GM23248 (cell line): Measurements from ENCODE around the gene KCNMA1.

Experiments
- EZH2 ChIP-seq: fragments of 200-600 bp; sonication (generic); IDR thresholded peaks from 2 replicates; pipeline ENCODE4 v1.6.1; 2018; ENCODE audit warnings: antibody characterized with exemption, mild to moderate bottlenecking; ENCODE audit not compliant: insufficient read depth, poor library complexity, severe bottlenecking
- EZH2phosphoT487 ChIP-seq: fragments of 200-600 bp; sonication (generic); IDR thresholded peaks from 2 replicates; pipeline ENCODE4 v1.6.1; 2018; ENCODE audit warnings: antibody characterized with exemption, moderate library complexity, mild to moderate bottlenecking, low read depth; ENCODE audit not compliant: insufficient read depth

DNA sequence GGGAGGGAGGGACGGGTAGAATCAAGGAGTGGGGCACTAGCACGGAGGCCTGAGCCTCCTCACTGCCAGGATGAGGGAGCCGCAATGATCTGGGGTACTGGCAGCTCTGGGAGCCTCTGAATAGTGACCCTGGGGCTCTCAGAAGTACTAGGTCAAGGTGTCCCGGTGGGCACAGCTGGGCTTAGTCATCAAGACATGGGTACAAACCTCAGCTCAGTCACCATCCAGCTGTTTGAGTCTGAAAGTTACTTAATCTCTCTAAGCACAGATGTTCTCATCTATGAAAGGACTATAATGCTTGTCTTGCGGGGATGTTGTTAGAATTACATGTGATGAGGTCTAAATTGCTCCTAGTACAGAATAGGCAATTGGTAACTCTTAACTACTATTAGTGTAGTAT lies 276.8 kb downstream of the KCNMA1 start:
- TF ChIP-seq EZH2 = no peak
- no peak for TF ChIP-seq EZH2phosphoT487
